CD4-positive, alpha-beta T cell treated with Interferon gamma for 1 hour (primary cell): ENCODE results near the gene TAF6L.
A peak's percentile ranks its signal among the peaks of the same experiment; 100 is the strongest.
"Not testable (repeated sequence)": the region's sequence is repeated elsewhere in the genome, so short reads cannot be mapped to it uniquely, and the experiment has no call there.

ENCODE experiments used
- DNase-seq: peaks from one replicate; pipeline ENCODE4 v3.0.0-alpha.2; 2020

TAF6L gene

DNA sequence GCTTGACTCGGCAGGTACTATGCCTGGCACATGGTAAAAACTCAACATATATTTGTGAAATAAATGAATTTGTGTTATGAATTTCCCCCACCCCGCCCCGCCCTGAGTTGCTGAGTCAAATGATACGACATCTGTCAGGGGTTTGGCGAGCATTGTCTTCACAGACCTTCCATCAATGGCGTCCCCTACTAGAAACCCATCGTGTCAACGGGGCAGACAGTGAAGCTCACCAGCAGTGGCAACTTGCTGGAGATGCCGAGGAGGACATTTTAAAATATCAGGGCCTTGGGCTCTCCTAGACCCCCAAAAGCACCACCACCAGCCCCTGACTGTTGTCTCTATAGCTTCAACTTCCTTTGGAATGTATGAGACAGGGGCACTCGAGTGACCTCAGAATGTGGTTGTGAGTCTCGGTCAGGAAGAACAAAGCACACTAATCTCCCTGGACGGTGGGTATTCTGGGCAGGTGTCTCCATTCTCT is 34.8 kb downstream of the TAF6L start:
- no peak for DNase-seq

- DNase-seq = peak; percentile 55
Measured at GRCh38 chr11:62806611-62807121, 35.5 kb downstream of the TAF6L start.

- no peak for DNase-seq
Measured at GRCh38 chr11:62810748-62811147, 39.6 kb downstream of the TAF6L start.

- DNase-seq = no peak
Measured at GRCh38 chr11:62811659-62812058, 40.5 kb downstream of the TAF6L start.

DNA sequence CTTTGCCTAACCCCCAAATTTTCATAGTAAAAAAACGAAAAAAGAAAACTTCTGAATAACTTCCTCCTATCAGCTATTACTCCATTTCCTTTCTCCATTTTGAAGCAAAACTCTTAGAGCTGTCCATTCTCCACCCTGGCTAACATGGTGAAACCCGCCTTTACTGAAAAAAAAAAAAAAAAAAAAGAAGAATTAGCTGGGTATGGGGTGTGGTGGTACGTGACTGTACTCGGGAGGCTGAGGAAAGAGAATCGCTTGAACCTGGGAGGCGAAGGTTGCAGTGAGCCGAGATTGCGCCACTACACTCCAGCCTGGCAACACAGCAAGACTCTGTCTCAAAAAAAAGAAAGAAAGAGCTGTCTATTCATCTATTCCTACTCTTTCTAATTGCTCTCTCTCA is 45.4 kb downstream of the TAF6L start:
- peak; percentile 50 for DNase-seq

- no peak for DNase-seq
Measured at GRCh38 chr11:62817129-62817528, 45.9 kb downstream of the TAF6L start.

GRCh38 chr11:62823677-62824076 is 52.5 kb downstream of the TAF6L start:
- no peak for DNase-seq

- not testable (repeated sequence) for DNase-seq
Measured at GRCh38 chr11:62828130-62828529, 56.9 kb downstream of the TAF6L start.

- DNase-seq = no peak
Measured at GRCh38 chr11:62830904-62831519, 59.8 kb downstream of the TAF6L start.

DNA sequence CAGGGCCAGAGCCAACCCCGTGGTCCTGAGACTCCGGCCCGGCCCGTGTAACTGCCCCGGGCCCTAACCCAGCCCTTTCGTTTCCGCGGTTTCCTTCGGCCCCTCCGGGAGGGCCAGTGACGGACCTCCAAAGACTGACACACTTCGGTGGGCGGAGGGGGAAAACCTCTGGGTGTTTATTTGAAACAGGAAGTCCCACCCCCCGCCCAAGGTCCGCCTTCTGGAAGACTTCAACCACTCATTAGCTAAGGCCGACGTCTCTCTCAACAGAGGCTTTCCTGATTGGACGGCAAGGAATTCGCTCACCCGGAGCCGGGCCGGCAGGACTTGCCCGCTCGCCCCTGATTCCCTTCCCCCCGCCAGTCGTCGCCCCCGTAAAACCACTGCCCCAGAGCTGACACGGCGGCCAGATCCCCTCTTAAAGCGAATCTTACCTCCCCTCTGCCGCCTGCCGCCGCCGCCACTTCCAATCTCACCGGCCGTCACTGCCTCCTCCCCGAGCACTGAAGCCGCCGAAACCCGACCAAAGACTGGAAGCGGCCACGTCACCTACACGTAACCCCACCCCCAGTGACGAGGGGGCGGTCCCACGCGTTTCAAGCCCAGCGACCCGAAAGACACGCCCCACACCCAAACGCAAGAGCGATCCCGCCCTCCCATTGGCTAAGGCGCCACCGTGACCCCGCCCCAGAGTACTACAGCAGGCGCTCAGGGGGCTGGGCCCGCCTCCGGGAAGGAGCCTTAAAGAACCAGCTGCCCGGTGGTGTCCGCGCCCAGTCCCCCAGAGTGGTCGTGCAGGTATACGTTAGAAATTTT is 60.5 kb downstream of the TAF6L start, which contains the start of gene STX5:
STX5 (minus strand) TSS at position 532 of the 816 bp plus-strand sequence. CDS start 808 bp downstream, outside the sequence.
- DNase-seq = peak; percentile 98

DNA sequence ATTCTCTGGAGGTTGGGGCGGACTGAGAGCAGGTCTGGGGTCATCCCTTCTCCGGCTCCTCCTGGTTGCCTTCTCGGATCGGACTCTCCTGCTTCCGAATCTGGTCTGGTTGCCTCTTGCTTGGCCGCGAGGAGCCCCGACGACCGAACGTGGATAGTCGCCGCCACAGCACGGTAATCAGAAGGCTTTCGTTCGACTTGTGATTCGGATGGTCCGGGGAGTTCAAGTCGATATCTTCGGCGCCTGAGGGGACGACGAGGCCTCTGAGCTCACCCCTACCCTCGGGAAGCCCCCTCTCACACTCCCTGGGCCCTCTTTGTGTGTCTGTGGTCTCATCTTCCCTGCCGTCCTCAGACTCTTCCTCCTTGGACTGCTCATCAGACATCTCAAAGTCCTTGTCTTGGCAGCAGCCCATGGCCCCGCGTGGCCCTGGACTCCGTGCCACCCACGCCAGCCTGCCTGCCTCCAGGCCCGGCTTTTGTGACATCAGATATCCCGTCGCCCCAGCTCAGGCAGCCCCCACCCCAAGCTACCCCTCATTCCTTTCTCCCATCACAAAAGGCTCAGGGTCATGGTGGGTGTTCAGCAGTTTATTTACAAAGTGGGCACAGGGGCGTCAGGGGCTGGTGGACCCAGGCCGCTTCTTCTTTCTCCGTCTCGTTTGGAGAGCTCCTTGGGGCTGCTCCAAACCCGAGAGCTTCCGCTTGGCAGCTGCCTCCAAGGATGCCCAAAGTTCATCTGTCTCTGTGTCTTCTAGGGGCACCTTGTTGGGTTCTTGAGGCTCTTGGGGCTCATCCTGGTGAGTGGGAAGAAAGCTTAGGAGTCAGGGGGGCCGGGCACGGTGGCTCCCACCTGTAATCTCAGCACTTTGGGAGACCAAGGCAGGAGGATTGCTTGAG is 61.4 kb downstream of the TAF6L start, which contains the start of gene TEX54:
TEX54 (minus strand) TSS at position 506 of the 899 bp plus-strand sequence.
- no peak for DNase-seq

DNA sequence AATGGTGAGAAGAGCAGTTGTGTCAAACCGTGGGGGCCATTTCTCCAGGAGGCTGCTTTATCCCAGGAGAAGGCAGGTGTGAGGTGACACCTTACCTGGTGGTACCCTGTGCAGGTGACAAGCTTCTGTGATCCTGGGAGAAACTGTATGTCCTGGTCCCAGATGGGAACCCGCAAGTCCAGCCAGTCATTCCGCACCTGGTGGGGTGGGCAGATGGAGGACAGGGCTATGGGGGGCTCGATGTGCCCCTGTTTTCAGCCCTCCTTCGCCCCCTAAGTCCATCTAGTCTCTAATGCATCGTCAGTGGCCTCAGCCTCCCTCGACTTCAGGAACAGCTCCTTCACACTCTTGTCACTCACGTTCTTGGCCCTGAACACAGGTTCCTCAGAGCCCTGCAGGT is 64.1 kb downstream of the TAF6L start:
- DNase-seq = no peak
